Activated CD4-positive, alpha-beta T cell treated with anti-CD3 and anti-CD28 coated beads, Interleukin-2, amount 10 ng/mL, durations not matched to agents 7 days and 5 days (primary cell): Measurements from ENCODE around the gene ALPK1. TPM values are rescaled to one million over a fixed set of nuclear protein-coding genes. Genes with fewer than 3 reads are reported as not detected.

Experiments used
- CTCF ChIA-PET: fragments of 350-600 bp; sonication (Branson Sonifier 250); formaldehyde crosslinking; loops from one replicate; lab custom pipeline; 2021; ENCODE audit warnings: antibody characterized with exemption; lab: Charles Lee
- POLR2A ChIA-PET: fragments of 350-600 bp; sonication (Branson Sonifier 250); formaldehyde crosslinking; loops from one replicate; lab custom pipeline; 2021; ENCODE audit warnings: antibody characterized with exemption; lab: Charles Lee
- DNase-seq: peaks from one replicate; pipeline ENCODE4 v3.0.0-alpha.2; 2020
- H3K27ac Mint-ChIP-seq: one replicate; pipeline ENCODE4 v1.8.0; 2021; ENCODE audit warnings: mild to moderate bottlenecking, moderate library complexity, mixed read lengths
- H3K27me3 Mint-ChIP-seq: one replicate; pipeline ENCODE4 v1.8.0; 2021; ENCODE audit warnings: mixed read lengths
- H3K36me3 Mint-ChIP-seq: one replicate; pipeline ENCODE4 v1.8.0; 2021; ENCODE audit warnings: low read depth, mixed read lengths
- H3K4me1 Mint-ChIP-seq: one replicate; pipeline ENCODE4 v1.8.0; 2021; ENCODE audit warnings: mixed read lengths
- H3K4me3 Mint-ChIP-seq: one replicate; pipeline ENCODE4 v1.8.0; 2021; ENCODE audit warnings: mild to moderate bottlenecking, moderate library complexity, mixed read lengths
- H3K9me3 Mint-ChIP-seq: one replicate; pipeline ENCODE4 v1.8.0; 2021; ENCODE audit warnings: mixed read lengths
- total RNA-seq, 2 experiments: library from RNA; stranded (reverse); gene quantifications; one replicate each; pipeline ENCODE4 v1.2.3, GENCODE V29; 2021

ALPK1 gene
- 10 to 100 TPM; 17.3 to 18.3 TPM for total RNA-seq

DNA sequence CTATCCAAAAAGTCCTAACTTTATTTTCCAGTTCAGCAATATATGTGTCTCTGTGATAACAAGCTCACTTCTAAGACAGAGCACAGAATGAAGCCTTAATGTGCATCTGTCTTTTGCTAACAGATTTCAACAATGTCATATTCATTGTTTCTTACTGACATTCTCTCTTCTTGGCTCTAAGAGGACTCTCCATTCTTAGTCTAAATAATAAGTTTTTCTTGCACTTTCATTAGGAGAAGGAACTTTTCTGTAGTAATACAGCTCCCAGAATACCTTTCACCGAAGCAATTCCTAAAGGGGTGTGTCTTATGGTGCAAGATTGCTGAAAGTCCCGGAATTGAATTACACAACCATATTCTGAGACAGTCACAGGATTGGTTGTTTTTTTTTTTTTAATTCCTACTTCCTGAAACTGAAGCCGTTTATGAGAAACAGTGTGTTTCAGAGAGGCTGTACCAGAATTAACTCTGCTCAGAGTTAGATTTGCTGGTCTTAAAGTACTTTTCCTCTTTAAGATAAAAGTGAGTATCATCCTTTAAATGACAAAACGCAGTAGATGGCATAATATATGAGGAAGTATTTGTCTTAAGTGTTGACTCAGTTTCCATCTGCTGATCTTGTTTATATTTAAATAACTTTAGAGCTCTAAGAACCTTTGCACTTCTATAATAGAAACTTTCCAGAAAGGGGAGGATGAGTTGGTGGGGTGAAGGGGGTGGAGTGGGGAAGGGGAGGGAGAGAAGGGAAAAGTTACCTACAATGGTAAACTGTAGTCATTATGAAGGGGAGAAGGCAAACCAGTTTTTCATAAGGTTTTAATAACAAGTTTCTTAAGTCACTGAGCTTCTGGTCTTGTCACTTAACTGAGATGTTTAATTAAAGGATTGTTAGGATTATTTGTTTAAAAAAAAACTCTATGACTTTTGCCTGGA is at the start of gene ALPK1:
Gene ALPK1, plus strand, starts transcription at position 421 of the 932 bp plus-strand sequence.
- Mint-ChIP-seq H3K9me3 (no peaks in the 10 kb centered on the region), H3K4me1 (peaks cover 29% of the 10 kb centered on the region), H3K36me3 (peaks cover 4% of the 10 kb centered on the region), H3K4me3 (peak within 1 kb of the TSS; percentile 85), H3K27me3 (no peaks in the 10 kb centered on the region), H3K27ac (peak within 1 kb of the TSS; percentile 89)
- no peak for DNase-seq
- CTCF ChIA-PET = interaction anchor here (1.4 kb wide), 1 partner anchor 11 kb away, joined by 4 read pairs; the partner anchor contains the start of gene TIFA
- POLR2A ChIA-PET = no interaction called here

DNA sequence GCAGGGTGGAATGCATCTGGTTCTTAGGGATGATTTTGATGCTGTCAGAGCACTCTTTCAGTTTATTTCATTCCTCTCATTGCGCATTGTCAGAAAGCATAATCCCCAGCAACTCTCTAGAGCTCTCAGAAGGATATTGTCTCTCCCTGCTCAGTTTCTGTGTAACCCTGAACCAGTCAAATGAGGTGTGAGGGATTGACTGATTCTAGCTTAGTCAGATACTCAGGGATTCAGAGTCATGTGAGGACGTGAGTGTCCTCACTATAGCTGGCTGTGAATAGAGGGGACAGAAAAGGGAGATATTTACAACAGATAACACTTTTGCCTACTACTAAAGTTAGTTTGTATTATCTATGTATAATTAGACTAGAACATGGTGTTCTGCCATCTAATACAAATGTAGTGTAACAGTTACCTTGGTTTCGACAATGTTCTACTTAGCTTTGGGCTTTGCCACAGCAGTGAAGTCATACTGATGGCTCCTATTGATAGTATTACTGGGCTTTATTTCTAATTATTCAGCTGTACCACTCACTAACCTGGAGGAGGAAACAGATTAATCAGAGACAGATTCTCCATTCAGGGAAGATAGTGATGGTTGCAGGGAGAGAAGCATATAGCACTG is 46.0 kb upstream of the ALPK1 start:
- H3K9me3 Mint-ChIP-seq = no peaks in the 10 kb centered on the region
- no peak overlapping the region for H3K27ac Mint-ChIP-seq
- CTCF ChIA-PET = no interaction called here
- DNase-seq = no peak
- no peaks in the 10 kb centered on the region for H3K36me3 Mint-ChIP-seq
- POLR2A ChIA-PET = no interaction called here
- H3K4me3 Mint-ChIP-seq = no peak overlapping the region
- no peaks in the 10 kb centered on the region for H3K27me3 Mint-ChIP-seq
- no peaks in the 10 kb centered on the region for H3K4me1 Mint-ChIP-seq

- ChIA-PET CTCF (no interaction called here), POLR2A (no interaction called here)
- no peaks in the 10 kb centered on the region for H3K4me1 Mint-ChIP-seq
- no peaks in the 10 kb centered on the region for H3K9me3 Mint-ChIP-seq
- H3K36me3 Mint-ChIP-seq = no peaks in the 10 kb centered on the region
- no peak overlapping the region for H3K27ac Mint-ChIP-seq
- H3K4me3 Mint-ChIP-seq = no peak overlapping the region
- DNase-seq = no peak
- H3K27me3 Mint-ChIP-seq = no peaks in the 10 kb centered on the region
These were observed 44.9 kb upstream of the ALPK1 start for GRCh38 chr4:112252234-112252633.

GRCh38 chr4:112253382-112254000 is 43.7 kb upstream of the ALPK1 start:
- Mint-ChIP-seq H3K9me3 (no peaks in the 10 kb centered on the region), H3K4me1 (no peaks in the 10 kb centered on the region), H3K4me3 (no peak overlapping the region), H3K27ac (no peak overlapping the region), H3K27me3 (no peaks in the 10 kb centered on the region), H3K36me3 (no peaks in the 10 kb centered on the region)
- ChIA-PET CTCF (no interaction called here), POLR2A (no interaction called here)
- DNase-seq = no peak

DNA sequence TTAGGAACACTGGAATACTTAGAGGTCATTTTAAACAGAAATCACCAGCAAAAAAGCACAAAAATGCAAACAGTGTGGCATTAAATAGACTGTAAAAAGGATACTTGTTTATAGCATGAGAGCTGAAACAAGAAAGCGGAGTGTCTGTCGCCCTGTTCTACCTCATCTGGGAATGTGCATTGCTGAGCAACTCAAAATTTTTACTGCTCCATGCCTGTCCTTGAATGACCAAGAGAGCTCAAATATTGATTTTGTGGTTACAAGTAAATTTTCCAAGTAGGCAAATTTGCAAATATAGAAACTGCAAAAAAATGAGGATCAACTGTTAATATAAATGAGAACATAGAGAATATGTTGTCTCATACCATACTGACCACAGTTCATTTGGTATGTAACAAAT is 40.1 kb upstream of the ALPK1 start:
- ChIA-PET CTCF (interaction anchor here (1.1 kb wide), 1 partner anchor 163 kb away, joined by 3 read pairs; no protein-coding TSS in a partner anchor), POLR2A (no interaction called here)
- Mint-ChIP-seq H3K4me1 (no peaks in the 10 kb centered on the region), H3K9me3 (no peaks in the 10 kb centered on the region), H3K27me3 (no peaks in the 10 kb centered on the region), H3K27ac (no peak overlapping the region), H3K36me3 (no peaks in the 10 kb centered on the region), H3K4me3 (no peak overlapping the region)
- DNase-seq = no peak

DNA sequence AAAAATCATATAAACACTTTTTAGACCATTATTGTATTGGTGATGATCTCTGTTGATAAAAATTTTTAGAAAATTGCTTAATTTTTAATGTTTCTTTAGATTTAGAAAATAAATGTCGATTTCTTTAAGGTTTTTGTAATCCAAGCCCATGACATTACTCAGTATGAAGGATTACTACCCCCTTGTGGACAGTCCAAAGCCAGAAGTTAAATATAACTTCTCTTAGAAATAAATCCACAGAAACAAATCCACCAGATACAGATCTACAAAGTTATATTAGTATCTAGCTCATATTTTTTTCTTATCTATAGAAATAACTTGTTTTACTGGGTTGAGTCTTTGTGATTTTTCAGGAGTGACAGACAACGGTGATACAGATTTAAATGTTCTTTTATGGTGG is 30.3 kb upstream of the ALPK1 start:
- POLR2A ChIA-PET = no interaction called here
- no peak for DNase-seq
- Mint-ChIP-seq H3K36me3 (peaks cover 3% of the 10 kb centered on the region), H3K4me1 (no peaks in the 10 kb centered on the region), H3K4me3 (no peak overlapping the region), H3K27ac (no peak overlapping the region), H3K9me3 (no peaks in the 10 kb centered on the region), H3K27me3 (no peaks in the 10 kb centered on the region)
- CTCF ChIA-PET = no interaction called here

GRCh38 chr4:112270051-112270450 is 27.1 kb upstream of the ALPK1 start:
- H3K27me3 Mint-ChIP-seq = no peaks in the 10 kb centered on the region
- H3K4me3 Mint-ChIP-seq = no peak overlapping the region
- H3K4me1 Mint-ChIP-seq = peaks cover 7% of the 10 kb centered on the region
- ChIA-PET CTCF (no interaction called here), POLR2A (no interaction called here)
- H3K27ac Mint-ChIP-seq = no peak overlapping the region
- no peaks in the 10 kb centered on the region for H3K9me3 Mint-ChIP-seq
- peaks cover 20% of the 10 kb centered on the region for H3K36me3 Mint-ChIP-seq
- no peak for DNase-seq

DNA sequence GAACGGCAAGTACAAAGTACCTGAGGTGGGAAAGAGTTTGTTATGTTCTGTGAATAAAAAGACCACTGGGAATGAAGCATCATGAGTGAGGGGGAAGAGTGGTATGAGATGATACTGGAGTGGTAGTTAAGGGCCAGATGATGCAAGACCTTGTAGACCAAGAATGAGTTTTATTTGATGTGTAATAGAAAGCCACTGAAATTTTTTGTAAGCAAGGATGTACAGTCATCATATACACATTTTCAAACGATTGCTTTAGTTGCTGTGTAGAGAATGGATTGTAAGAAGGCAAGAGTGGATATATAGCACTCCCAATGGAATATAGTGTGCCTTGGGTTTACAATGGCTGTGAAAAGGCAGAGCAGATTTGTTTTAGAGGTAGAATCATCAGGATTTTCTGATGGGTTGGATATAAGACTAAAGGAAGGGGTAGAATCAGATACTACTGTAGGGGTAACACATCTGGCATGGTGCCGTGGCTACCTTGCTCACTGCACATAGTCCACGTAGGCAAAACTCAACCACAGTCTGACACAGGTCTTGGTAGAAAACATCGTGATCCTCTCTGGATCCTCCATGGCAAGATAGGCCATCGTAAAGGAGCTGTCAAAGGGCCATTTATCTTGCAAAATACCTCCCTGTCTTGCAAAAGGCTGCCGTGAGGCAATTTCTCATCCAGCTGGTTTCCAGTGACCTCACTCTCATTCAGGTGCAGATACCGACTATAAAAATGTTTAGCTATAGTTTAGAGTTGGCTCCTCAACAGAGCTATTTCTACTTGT is 26.3 kb upstream of the ALPK1 start:
- POLR2A ChIA-PET = no interaction called here
- H3K27ac Mint-ChIP-seq = no peak overlapping the region
- no peak for DNase-seq
- no peaks in the 10 kb centered on the region for H3K9me3 Mint-ChIP-seq
- no peaks in the 10 kb centered on the region for H3K27me3 Mint-ChIP-seq
- CTCF ChIA-PET = interaction anchor here (1.5 kb wide), 1 partner anchor 111 kb away, joined by 3 read pairs; no protein-coding TSS in a partner anchor
- peaks cover 26% of the 10 kb centered on the region for H3K36me3 Mint-ChIP-seq
- peaks cover 9% of the 10 kb centered on the region for H3K4me1 Mint-ChIP-seq
- no peak overlapping the region for H3K4me3 Mint-ChIP-seq

- Mint-ChIP-seq H3K27me3 (no peaks in the 10 kb centered on the region), H3K36me3 (peaks cover 35% of the 10 kb centered on the region), H3K27ac (no peak overlapping the region), H3K9me3 (no peaks in the 10 kb centered on the region), H3K4me3 (no peak overlapping the region), H3K4me1 (peaks cover 14% of the 10 kb centered on the region)
- CTCF ChIA-PET = interaction anchor here (0.7 to 1.5 kb wide), 2 partner anchors 14 to 110 kb away, joined by 3 to 4 read pairs; partner anchors contain the start of gene TIFA
- no peak for DNase-seq
- POLR2A ChIA-PET = no interaction called here
These were observed 24.9 kb upstream of the ALPK1 start for GRCh38 chr4:112272292-112272691.

- Mint-ChIP-seq H3K36me3 (peaks cover 49% of the 10 kb centered on the region), H3K4me3 (no peak overlapping the region), H3K27me3 (no peaks in the 10 kb centered on the region), H3K9me3 (no peaks in the 10 kb centered on the region), H3K4me1 (peaks cover 31% of the 10 kb centered on the region), H3K27ac (no peak overlapping the region)
- no peak for DNase-seq
- CTCF ChIA-PET = no interaction called here
- POLR2A ChIA-PET = no interaction called here
These were observed 22.2 kb upstream of the ALPK1 start for GRCh38 chr4:112274959-112275358.

- no peak overlapping the region for H3K27ac Mint-ChIP-seq
- H3K27me3 Mint-ChIP-seq = no peaks in the 10 kb centered on the region
- ChIA-PET POLR2A (no interaction called here), CTCF (no interaction called here)
- no peaks in the 10 kb centered on the region for H3K9me3 Mint-ChIP-seq
- no peak for DNase-seq
- H3K36me3 Mint-ChIP-seq = peaks cover 50% of the 10 kb centered on the region
- peaks cover 38% of the 10 kb centered on the region for H3K4me1 Mint-ChIP-seq
- no peak overlapping the region for H3K4me3 Mint-ChIP-seq
These were observed 21.1 kb upstream of the ALPK1 start for GRCh38 chr4:112276113-112276512.

- POLR2A ChIA-PET = no interaction called here
These were observed 19.9 kb upstream of the ALPK1 start for GRCh38 chr4:112277220-112277619.

More at GRCh38 chr4:112277220-112277619, 19.9 kb upstream of the ALPK1 start:
- CTCF ChIA-PET = no interaction called here
- DNase-seq = no peak
- H3K36me3 Mint-ChIP-seq = peaks cover 58% of the 10 kb centered on the region
- H3K27me3 Mint-ChIP-seq = no peaks in the 10 kb centered on the region
- H3K4me3 Mint-ChIP-seq = no peak overlapping the region
- H3K9me3 Mint-ChIP-seq = peaks cover 4% of the 10 kb centered on the region
- H3K27ac Mint-ChIP-seq = no peak overlapping the region
- H3K4me1 Mint-ChIP-seq = peaks cover 49% of the 10 kb centered on the region
